DND-41 (cell line): Measurements from ENCODE around the gene TCF12.

Experiments
- ATAC-seq: fragments of 200-7000 bp; cut with Tn5 transposase; 3 replicates; pipeline ENCODE4 v1.9.1; 2021; ENCODE audit warnings: low read depth; ENCODE audit not compliant: insufficient read depth
- DNase-seq: peaks from one replicate; pipeline ENCODE4 v3.0.0-alpha.2; 2020
- H2AFZ ChIP-seq: 2 replicates; pipeline ENCODE4 v1.6.0; 2012; ENCODE audit warnings: low read depth, low read length
- H3K27ac ChIP-seq: 2 replicates; pipeline ENCODE4 v1.5.1; 2012; ENCODE audit warnings: low read length, inconsistent platforms
- H3K27me3 ChIP-seq: fragments of 200-600 bp; sonication (generic); 2 replicates; pipeline ENCODE4 v1.6.0; 2012; ENCODE audit warnings: low read length, mild to moderate bottlenecking, inconsistent platforms; ENCODE audit not compliant: insufficient read depth, poor library complexity
- H3K36me3 ChIP-seq: 2 replicates; pipeline ENCODE4 v1.5.1; 2012; ENCODE audit warnings: low read length, inconsistent platforms; ENCODE audit not compliant: insufficient read depth
- H3K4me1 ChIP-seq: 2 replicates; pipeline ENCODE4 v1.5.1; 2012; ENCODE audit warnings: mild to moderate bottlenecking, low read length; ENCODE audit not compliant: insufficient read depth
- H3K4me2 ChIP-seq: 2 replicates; pipeline ENCODE4 v1.6.0; 2012; ENCODE audit warnings: mild to moderate bottlenecking, moderate library complexity, low read length, inconsistent platforms; ENCODE audit not compliant: insufficient read depth
- H3K4me3 ChIP-seq, 2 experiments: fragments of 200-600 bp in 1 of 2; shearing (Covaris generic) in 1 of 2; 2 replicates each; pipeline ENCODE4 v1.5.1; 2012 to 2016; ENCODE audit warnings: inconsistent platforms in 2 of 2, low read length in 2 of 2, mild to moderate bottlenecking in 2 of 2, low read depth in 1 of 2, moderate library complexity in 1 of 2
- H3K79me2 ChIP-seq: 2 replicates; pipeline ENCODE4 v1.6.0; 2012; ENCODE audit warnings: low read length, inconsistent platforms; ENCODE audit not compliant: insufficient read depth
- H3K9ac ChIP-seq: 2 replicates; pipeline ENCODE4 v1.6.0; 2012; ENCODE audit warnings: low read depth, mild to moderate bottlenecking, inconsistent platforms, low read length, moderate library complexity
- H3K9me3 ChIP-seq: 2 replicates; pipeline ENCODE4 v1.5.1; 2012; ENCODE audit warnings: low read length, moderate library complexity, mild to moderate bottlenecking, inconsistent platforms; ENCODE audit not compliant: insufficient read depth, severe bottlenecking
- H4K20me1 ChIP-seq: 2 replicates; pipeline ENCODE4 v1.6.0; 2012; ENCODE audit warnings: low read length; ENCODE audit not compliant: insufficient read depth
- EZH2 ChIP-seq: IDR thresholded peaks from 3 replicates; pipeline ENCODE4 v1.6.1; 2012; ENCODE audit warnings: borderline replicate concordance, low read depth, mild to moderate bottlenecking, moderate library complexity, low read length, inconsistent platforms; ENCODE audit not compliant: severe bottlenecking
- TF ChIP-seq, protein P1 (sequence below): IDR thresholded peaks from 2 replicates; pipeline ENCODE4 v1.5.1; 2012; ENCODE audit warnings: borderline replicate concordance, low read length, moderate library complexity, mild to moderate bottlenecking; ENCODE audit not compliant: poor library complexity, severe bottlenecking; ENCODE audit errors: extremely low read depth

The TCF12 gene

DNA sequence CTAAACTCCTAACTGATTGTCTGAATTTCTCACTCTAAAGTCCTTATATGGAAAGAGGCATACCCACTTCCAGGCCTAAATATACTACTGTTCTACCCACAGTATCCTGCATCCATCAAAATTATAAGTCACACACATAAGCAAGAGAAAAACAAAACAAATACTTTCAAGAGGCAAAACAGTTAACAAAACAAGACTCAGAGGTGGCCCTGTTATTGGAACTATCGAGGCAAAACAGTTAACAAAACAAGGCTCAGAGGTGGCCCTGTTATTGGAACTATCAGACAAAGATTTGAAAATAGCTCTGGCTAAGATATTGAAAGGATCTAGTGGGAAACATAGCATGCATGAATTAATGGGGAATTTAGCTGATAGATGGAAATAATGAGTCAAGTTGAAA is 233.7 kb downstream of the TCF12 start:
- peaks cover 17% of the 10 kb centered on the region for H3K9me3 ChIP-seq
- no peak for ATAC-seq

DNA sequence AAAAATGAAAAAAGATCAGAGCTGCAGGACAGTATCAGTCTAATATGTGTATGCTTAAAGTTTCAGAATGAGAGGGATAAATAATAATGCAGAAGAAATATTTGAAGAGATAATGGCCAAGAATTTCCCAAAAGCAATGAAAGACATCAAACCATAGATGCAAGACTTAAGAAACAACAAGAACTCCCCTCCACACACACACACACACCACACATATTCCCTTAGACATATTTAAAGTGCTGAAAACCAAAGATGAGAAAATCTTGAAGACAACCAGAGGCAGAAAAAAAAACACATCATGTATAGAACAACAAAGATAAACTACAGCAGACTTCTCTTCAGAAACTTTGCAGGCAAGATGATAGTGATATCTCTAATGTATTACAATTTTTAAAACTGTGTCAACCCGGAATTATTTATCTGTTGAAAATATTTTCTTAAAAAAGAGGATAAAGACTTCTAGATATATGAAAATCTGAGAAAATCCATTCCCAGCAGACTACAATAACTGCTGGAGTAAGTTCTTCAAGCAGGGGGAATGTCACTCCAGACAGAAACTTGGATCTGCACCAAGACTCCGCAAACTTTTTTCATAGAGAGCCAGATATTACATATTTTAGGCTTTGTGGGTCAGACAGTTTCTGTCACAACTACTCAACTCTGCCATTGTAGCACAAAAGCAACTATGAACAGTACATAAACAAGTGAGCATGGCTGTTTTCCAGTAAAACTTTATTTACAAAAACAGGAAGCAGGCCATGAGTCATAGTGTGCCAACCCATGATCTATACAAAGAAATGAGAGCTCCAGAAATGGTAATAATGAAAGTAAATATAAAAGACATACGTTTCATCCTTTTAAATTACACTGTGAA is 234.5 kb downstream of the TCF12 start:
- Histone ChIP-seq H2AFZ (no peak overlapping the region), H3K4me1 (no peaks in the 10 kb centered on the region), H3K9me3 (peaks cover 17% of the 10 kb centered on the region), H3K36me3 (peaks cover 39% of the 10 kb centered on the region), H4K20me1 (no peaks in the 10 kb centered on the region), H3K27ac (no peak overlapping the region), H3K4me2 (no peak overlapping the region), H3K9ac (no peak overlapping the region), H3K27me3 (no peaks in the 10 kb centered on the region), H3K79me2 (peaks cover 14% of the 10 kb centered on the region), H3K4me3 (no peak overlapping the region)
- no peak for ATAC-seq
- no peak for DNase-seq
- no peak for TF ChIP-seq EZH2
- TF ChIP-seq, protein P1, sequence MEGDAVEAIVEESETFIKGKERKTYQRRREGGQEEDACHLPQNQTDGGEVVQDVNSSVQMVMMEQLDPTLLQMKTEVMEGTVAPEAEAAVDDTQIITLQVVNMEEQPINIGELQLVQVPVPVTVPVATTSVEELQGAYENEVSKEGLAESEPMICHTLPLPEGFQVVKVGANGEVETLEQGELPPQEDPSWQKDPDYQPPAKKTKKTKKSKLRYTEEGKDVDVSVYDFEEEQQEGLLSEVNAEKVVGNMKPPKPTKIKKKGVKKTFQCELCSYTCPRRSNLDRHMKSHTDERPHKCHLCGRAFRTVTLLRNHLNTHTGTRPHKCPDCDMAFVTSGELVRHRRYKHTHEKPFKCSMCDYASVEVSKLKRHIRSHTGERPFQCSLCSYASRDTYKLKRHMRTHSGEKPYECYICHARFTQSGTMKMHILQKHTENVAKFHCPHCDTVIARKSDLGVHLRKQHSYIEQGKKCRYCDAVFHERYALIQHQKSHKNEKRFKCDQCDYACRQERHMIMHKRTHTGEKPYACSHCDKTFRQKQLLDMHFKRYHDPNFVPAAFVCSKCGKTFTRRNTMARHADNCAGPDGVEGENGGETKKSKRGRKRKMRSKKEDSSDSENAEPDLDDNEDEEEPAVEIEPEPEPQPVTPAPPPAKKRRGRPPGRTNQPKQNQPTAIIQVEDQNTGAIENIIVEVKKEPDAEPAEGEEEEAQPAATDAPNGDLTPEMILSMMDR = no peak

More for the DNA sequence above, 233.7 kb downstream of the TCF12 start:
- no peak overlapping the region for H2AFZ ChIP-seq
- no peak overlapping the region for H3K4me2 ChIP-seq
- peaks cover 19% of the 10 kb centered on the region for H3K79me2 ChIP-seq
- H4K20me1 ChIP-seq = no peaks in the 10 kb centered on the region
- no peak overlapping the region for H3K27ac ChIP-seq
- no peaks in the 10 kb centered on the region for H3K27me3 ChIP-seq
- TF ChIP-seq, protein P1 = no peak
- TF ChIP-seq EZH2 = no peak
- no peaks in the 10 kb centered on the region for H3K4me1 ChIP-seq
- no peak overlapping the region for H3K9ac ChIP-seq
- H3K36me3 ChIP-seq = peaks cover 39% of the 10 kb centered on the region
- no peak overlapping the region for H3K4me3 ChIP-seq
- DNase-seq = no peak

DNA sequence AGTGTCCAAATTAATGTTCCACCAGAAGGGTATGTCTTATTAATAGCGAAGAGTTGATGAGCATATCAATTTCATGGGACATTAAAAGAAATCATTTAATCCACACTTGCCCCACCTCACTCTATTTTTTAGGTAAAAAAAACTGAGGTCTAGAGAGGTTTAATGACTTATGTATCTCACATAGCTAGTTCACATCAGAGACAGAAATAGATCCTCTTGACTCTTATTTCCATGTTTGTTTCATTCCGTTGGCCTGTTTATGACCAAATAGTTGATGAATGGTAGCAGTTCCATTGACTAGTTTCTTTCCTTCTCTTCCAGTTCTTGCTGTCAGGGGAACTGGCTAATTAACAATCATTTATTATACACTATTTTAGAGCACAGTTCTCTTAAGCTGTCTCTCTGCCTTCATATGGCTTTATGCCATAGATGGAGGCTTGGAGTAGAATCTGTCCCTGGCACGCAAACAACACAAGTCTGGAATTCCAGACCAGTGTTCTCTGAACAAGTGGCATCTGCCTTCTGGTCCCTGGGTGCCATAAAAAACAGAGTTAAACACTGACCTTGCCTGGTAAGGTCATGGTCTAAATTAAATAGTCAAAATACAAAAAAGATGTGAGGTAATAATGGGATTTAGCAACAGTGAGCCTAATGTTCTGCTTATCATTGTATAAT is 237.9 kb downstream of the TCF12 start:
- H3K4me1 ChIP-seq = no peaks in the 10 kb centered on the region
- no peak overlapping the region for H3K4me2 ChIP-seq
- H3K9me3 ChIP-seq = peaks cover 9% of the 10 kb centered on the region
- H3K27ac ChIP-seq = no peak overlapping the region
- no peak for TF ChIP-seq EZH2
- TF ChIP-seq, protein P1 = no peak
- peaks cover 21% of the 10 kb centered on the region for H3K36me3 ChIP-seq
- no peaks in the 10 kb centered on the region for H3K27me3 ChIP-seq
- peaks cover 10% of the 10 kb centered on the region for H3K79me2 ChIP-seq
- H4K20me1 ChIP-seq = no peaks in the 10 kb centered on the region
- no peak overlapping the region for H2AFZ ChIP-seq
- no peak for DNase-seq
- no peak for ATAC-seq
- H3K4me3 ChIP-seq = no peak overlapping the region
- H3K9ac ChIP-seq = no peak overlapping the region
